Erythroblast (primary cell): ENCODE data around the gene BBS2.

Experiments
- GATA1 ChIP-seq: IDR thresholded peaks from 2 replicates; pipeline ENCODE4 v1.6.1; 2011; ENCODE audit warnings: low read depth, mild to moderate bottlenecking, control low read depth, low read length, moderate library complexity
- POLR2A ChIP-seq: IDR thresholded peaks from 2 replicates; pipeline ENCODE4 v1.6.1; 2011; ENCODE audit warnings: mild to moderate bottlenecking, low read length

DNA sequence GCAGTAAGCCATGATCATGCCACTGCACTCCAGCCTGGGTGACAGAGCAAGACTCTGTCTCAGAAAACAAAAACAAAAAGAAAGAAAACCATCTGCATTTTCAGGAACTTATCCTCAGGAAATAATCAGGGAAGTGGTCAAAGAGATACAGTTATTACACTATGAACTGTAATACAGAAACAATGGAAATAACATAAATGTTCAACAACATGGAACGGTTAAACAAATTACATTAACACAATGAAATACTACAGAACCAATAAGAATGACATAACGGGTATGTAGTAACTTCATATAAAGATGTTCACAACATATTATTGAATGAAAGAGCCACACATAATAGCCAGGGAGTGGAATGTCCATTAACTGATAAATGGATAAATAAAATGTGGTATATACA is 6.7 kb downstream of the BBS2 start:
- TF ChIP-seq POLR2A (no peak), GATA1 (no peak)
